Omental fat pad (tissue), 4 donors: Measurements from ENCODE around the gene KMT2C. TPM values are rescaled to one million over a fixed set of nuclear protein-coding genes. Genes with fewer than 3 reads are reported as not detected.
A peak's percentile ranks its signal among the peaks of the same experiment; 100 is the strongest.

Source experiments
- ATAC-seq: fragments of 150-250 bp; one replicate; pipeline ENCODE4 v1.9.1; 2016; ENCODE audit warnings: mild to moderate bottlenecking, moderate library complexity; ENCODE audit not compliant: low FRiP score
- DNase-seq: peaks from one replicate; pipeline ENCODE4 v3.0.0-alpha.2; 2019; ENCODE audit warnings: low spot score
- CTCF ChIP-seq, 3 donors: fragments of 450-650 bp; IDR thresholded peaks; one replicate each; pipeline ENCODE4 v1.5.1; 2016 to 2017; ENCODE audit warnings: antibody characterized with exemption in 3 of 3, mild to moderate bottlenecking in 3 of 3, moderate library complexity in 2 of 3
- total RNA-seq, 4 donors: library from RNA; depleted of rRNA; stranded (reverse); fragments of >200 nt; gene quantifications; one replicate each; pipeline ENCODE4 v1.1.0, GENCODE V29; 2016

KMT2C gene
- total RNA-seq, 4 donors from 2014 or later, result 52.5 to 84.3 (median 59.2) TPM

DNA sequence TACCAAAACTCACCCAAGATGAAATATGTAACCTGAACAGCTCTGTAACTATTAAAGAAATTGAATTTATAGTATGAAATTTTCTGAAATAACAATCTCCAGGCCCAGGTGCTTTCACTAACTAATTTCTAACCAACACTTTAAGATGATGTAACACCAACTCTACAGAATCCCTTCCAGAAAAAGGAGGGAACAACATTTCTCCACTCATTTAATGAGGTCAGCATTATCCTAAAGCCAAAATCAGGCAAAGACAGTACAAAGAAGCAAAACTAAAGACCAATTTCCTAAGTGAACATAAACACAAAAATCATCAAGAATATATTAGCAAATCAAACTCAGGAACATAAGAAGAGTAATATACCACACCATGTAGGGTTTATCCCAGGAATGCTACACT, 65.5 kb downstream of the KMT2C start:
- no peak for DNase-seq
- no peak for ATAC-seq
- no peak for TF ChIP-seq CTCF (IDR thresholded peaks at IDR 0.05)

- DNase-seq (no peak), ATAC-seq (no peak)
- TF ChIP-seq CTCF (IDR thresholded peaks at IDR 0.05), result no peak
Observed at GRCh38 chr7:152369518-152369917, 66.3 kb downstream of the KMT2C start.

DNA sequence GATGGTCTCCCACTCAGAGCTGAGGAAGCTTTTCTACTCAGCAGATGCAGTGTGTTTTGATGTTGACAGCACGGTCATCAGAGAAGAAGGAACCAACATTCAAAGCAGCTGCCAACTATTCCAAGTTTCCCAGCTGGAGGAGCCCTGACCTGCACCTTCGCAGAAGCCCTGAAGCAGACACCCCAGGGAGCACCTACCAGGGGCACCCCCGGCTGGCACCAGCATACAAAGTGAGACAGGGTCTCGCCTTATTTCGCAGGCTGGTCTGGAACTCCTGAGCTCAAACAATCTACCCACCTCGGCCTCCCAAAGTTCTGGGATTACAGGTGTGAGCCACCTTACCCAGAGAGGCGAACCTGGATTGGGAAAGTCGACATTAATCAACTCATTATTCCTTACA, 68.6 kb downstream of the KMT2C start:
- ATAC-seq (no peak), DNase-seq (no peak)
- no peak for TF ChIP-seq CTCF (IDR thresholded peaks at IDR 0.05)

- ATAC-seq, result peak; percentile 62
- DNase-seq, result no peak
Observed at GRCh38 chr7:152366662-152367061, 69.1 kb downstream of the KMT2C start.

DNA sequence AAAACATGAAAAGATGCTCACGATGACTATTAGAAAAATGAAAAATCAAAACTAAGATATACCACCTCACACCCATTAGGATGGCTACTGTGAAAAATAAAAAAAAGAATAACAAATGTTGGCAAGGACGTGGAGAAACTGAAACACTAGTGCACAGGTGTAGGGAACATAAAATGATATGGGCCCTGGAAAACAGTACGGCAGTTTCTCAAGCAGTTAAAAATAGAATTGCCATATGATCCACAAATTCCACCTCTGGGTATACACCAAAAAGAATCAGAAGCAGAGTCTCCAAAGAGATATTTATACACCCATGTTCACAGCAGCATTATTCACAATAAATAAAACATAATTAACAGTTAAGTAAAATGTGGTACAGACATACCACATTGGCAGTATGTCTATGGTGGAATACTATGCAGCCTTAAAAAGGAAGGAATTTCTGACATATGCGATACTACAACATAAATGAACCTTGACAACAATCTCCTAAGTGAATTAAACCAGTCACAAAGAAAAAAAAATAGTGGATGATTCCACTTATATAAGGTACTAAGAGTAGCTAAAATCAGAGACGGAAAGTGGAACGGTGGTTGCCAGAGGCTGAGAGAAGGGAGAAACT, 69.7 kb downstream of the KMT2C start:
- no peak for ATAC-seq
- no peak for TF ChIP-seq CTCF (IDR thresholded peaks at IDR 0.05)

More at GRCh38 chr7:152366662-152367061, 69.1 kb downstream of the KMT2C start:
- TF ChIP-seq CTCF (IDR thresholded peaks at IDR 0.05), result no peak

GRCh38 chr7:152363798-152364197, 72.0 kb downstream of the KMT2C start:
- no peak for TF ChIP-seq CTCF (IDR thresholded peaks at IDR 0.05)
- no peak for DNase-seq
- no peak for ATAC-seq

More for the DNA sequence above, 69.7 kb downstream of the KMT2C start:
- no peak for DNase-seq

- TF ChIP-seq CTCF (IDR thresholded peaks at IDR 0.05), result no peak
- ATAC-seq (no peak), DNase-seq (no peak)
Observed at GRCh38 chr7:152362128-152362926, 73.5 kb downstream of the KMT2C start.
